ENCODE results near the gene TRABD. TPM values are rescaled to one million over a fixed set of nuclear protein-coding genes. Genes with fewer than 3 reads are reported as not detected.
"Not testable (repeated sequence)": the region's sequence is repeated elsewhere in the genome, so short reads cannot be mapped to it uniquely, and the experiment has no call there.

The TRABD gene
- total RNA-seq = 44.3 to 44.6 TPM (median 44.4 TPM) in 3 replicates

DNA sequence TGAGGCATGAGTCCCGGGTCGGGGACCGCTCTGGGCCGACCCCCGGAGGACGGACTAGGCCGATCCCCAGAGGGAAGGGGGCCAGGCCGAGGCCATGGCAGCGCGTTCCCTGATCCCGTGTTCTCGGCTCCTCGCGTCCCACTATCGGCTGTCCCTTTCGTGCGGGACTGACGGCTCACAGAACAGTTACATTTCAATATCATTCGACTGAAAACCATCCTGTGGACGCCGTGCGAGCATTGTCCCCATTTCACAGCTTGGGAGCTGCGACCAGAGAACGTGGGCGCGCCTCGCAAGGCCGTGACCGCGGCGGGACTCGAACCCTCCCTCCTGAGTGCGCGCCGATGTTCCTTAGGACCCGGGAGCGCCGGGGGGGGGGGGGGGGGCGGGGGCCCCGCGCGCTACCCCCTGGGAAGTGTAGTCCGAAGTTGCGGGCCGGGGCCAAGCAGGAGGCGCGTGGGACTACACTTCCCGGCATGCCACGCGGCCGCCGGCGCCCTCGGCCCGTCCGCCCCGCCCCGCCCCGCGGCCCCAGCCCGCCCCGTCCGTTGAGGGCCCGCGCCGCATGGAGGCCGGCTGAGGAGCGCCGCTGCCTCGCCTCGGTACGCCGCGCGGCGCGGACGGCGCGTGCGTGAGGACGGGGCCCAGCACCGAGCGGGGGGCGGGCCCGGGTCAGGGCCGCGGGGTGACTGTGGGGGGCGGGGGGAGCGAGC lies at the start of gene TRABD:
TSS of gene TRABD (plus strand) at position 539 of the 713 bp plus-strand sequence. CDS start 7,148 bp downstream, outside the sequence.
- Mint-ChIP-seq H3K9me3 (no peaks in the 10 kb centered on the region), H3K36me3 (no peaks in the 10 kb centered on the region), H3K4me3 (peak within 1 kb of the TSS; percentile 94), H3K27me3 (ENCODE audit: low read depth) (no peaks in the 10 kb centered on the region), H3K27ac (peak within 1 kb of the TSS; percentile 96), H3K4me1 (peaks cover 21% of the 10 kb centered on the region)
- peak; percentile 87 to 89 for DNase-seq (ENCODE audit: low spot score in 2 of 2, unreplicated experiment in 2 of 2)
- TF ChIP-seq CTCF (IDR thresholded peaks at IDR 0.05; ENCODE audit: unreplicated experiment) = no peak

DNA sequence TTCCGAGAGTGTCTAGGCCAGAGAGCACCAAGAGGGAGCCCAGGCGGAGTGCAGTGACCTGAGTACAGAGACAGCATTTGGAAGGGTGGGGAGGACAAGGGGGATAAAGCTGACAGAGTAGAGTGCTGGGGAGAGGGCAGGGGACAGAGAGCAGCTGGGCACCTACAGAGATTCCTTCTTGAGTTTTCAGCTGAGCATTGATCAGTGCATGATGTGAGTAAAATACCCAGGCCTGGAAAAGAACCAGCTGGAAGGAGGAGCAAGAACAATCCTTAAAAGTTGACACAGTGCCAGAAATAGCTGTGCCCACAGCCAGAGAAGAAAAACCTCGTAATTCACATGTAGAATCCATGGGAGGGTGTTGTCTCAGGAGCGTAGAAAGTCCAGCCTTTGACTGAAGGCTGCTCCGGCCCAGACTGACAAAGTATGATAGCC lies 49.1 kb upstream of the TRABD start:
- H3K4me3 Mint-ChIP-seq = no peak overlapping the region
- TF ChIP-seq CTCF (IDR thresholded peaks at IDR 0.05; ENCODE audit: unreplicated experiment) = no peak
- DNase-seq (ENCODE audit: low spot score in 2 of 2, unreplicated experiment in 2 of 2) = no peak
- H3K9me3 Mint-ChIP-seq = peaks cover 4% of the 10 kb centered on the region
- H3K27me3 Mint-ChIP-seq (ENCODE audit: low read depth) = peaks cover 7% of the 10 kb centered on the region
- H3K27ac Mint-ChIP-seq = peak overlapping the region; percentile 23
- no peaks in the 10 kb centered on the region for H3K36me3 Mint-ChIP-seq
- peaks cover 6% of the 10 kb centered on the region for H3K4me1 Mint-ChIP-seq

DNA sequence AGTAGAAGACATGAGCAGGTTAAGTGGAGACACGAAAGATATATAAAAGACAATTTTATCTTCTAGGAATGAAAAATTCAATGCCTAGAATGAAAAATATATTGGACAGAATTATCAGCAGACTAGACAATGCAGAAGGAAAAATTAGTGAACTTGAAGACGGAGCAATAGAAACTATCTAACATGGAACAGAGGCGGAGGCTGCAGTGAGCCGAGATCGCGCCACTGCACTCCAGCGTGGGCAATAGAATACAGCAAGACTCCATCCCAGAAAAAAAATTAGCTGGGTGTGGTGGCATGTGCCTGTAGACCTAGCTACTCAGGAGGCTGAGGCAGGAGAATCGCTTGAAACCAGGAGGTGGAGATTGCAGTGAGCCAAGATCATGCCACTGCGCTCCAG lies 48.4 kb upstream of the TRABD start:
- not testable (repeated sequence) for H3K27me3 Mint-ChIP-seq (ENCODE audit: low read depth); H3K9me3 Mint-ChIP-seq; H3K36me3 Mint-ChIP-seq; H3K4me3 Mint-ChIP-seq; H3K27ac Mint-ChIP-seq; DNase-seq (ENCODE audit: low spot score in 2 of 2, unreplicated experiment in 2 of 2)
- peaks cover 10% of the 10 kb centered on the region for H3K4me1 Mint-ChIP-seq

- peaks cover 10% of the 10 kb centered on the region for H3K27me3 Mint-ChIP-seq (ENCODE audit: low read depth)
- DNase-seq (ENCODE audit: low spot score in 2 of 2, unreplicated experiment in 2 of 2) = no peak
- H3K4me3 Mint-ChIP-seq = no peak overlapping the region
- peaks cover 4% of the 10 kb centered on the region for H3K9me3 Mint-ChIP-seq
- TF ChIP-seq CTCF (IDR thresholded peaks at IDR 0.05; ENCODE audit: unreplicated experiment) = no peak
- H3K27ac Mint-ChIP-seq = no peak overlapping the region
- H3K36me3 Mint-ChIP-seq = no peaks in the 10 kb centered on the region
- peaks cover 10% of the 10 kb centered on the region for H3K4me1 Mint-ChIP-seq
These were observed 47.7 kb upstream of the TRABD start for GRCh38 chr22:50138041-50138440.

DNA sequence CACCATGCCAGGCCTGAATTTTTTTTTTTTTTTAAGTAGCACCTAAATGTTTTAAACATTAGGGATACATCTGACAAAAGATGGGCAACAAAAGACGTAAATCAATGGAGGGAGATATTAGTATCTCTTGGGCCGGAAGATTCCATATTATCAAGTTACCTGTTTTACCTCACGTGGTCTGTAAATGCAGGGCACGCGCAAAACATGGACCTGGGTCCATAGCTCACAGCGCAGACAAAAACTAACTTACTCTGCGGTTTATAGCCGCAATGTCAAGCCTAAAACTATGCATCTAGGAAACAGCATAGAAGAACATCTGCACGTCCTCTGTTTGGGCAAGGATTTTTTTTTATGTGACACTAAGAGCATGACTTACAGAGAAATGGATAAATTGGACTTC lies 46.7 kb upstream of the TRABD start:
- Mint-ChIP-seq H3K9me3 (peaks cover 4% of the 10 kb centered on the region), H3K27ac (no peak overlapping the region), H3K27me3 (ENCODE audit: low read depth) (peaks cover 7% of the 10 kb centered on the region), H3K4me3 (no peak overlapping the region), H3K36me3 (no peaks in the 10 kb centered on the region), H3K4me1 (peaks cover 10% of the 10 kb centered on the region)
- no peak for DNase-seq (ENCODE audit: low spot score in 2 of 2, unreplicated experiment in 2 of 2)
- no peak for TF ChIP-seq CTCF (IDR thresholded peaks at IDR 0.05; ENCODE audit: unreplicated experiment)

DNA sequence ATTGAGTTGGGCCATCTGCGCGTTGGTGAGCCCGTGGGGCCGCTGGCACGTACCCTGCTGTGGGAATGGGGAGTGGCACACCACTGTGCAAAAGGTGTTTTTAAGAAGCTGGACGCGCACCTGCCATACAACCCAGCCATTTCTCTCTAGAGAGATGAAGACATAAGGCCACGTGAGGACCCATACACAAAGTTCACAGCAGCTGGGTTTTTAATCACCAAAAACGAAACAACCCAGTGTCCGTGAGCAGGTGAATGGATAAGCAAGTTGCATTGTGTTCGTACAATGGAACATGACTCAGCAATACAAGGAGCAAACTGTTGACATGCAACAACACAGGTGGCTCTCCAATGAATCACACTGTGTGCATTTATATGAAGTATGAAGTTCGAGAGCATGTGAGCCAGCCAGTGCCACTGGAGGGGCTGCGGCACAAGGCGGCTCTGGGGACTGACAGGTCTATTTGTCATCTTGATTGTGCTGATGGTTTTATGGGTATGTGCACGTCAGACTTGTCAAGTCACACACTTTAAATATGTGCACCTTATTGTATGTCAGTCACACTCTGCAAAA lies 45.8 kb upstream of the TRABD start:
- Mint-ChIP-seq H3K4me3 (no peak overlapping the region), H3K27ac (no peak overlapping the region), H3K4me1 (peaks cover 10% of the 10 kb centered on the region), H3K27me3 (ENCODE audit: low read depth) (peaks cover 7% of the 10 kb centered on the region), H3K9me3 (peaks cover 4% of the 10 kb centered on the region), H3K36me3 (no peaks in the 10 kb centered on the region)
- no peak for TF ChIP-seq CTCF (IDR thresholded peaks at IDR 0.05; ENCODE audit: unreplicated experiment)
- DNase-seq (ENCODE audit: low spot score in 2 of 2, unreplicated experiment in 2 of 2) = no peak
